GM12878 (cell line): ENCODE data around the gene CACNA2D3.

Source experiments
- CBX3 ChIP-seq: fragments of 200-600 bp; sonication (generic); IDR thresholded peaks from 2 replicates; pipeline ENCODE4 v1.6.1; 2016; ENCODE audit warnings: low read depth, borderline replicate concordance
- GABPA ChIP-seq: IDR thresholded peaks from 2 replicates; pipeline ENCODE4 v1.6.1; 2014; ENCODE audit warnings: antibody characterized with exemption, low read depth, mild to moderate bottlenecking, inconsistent platforms
- MYB ChIP-seq: fragments of 150-350 bp; IDR thresholded peaks from 2 replicates; pipeline ENCODE4 v1.6.1; 2014; ENCODE audit warnings: mild to moderate bottlenecking, low read depth, low read length, borderline replicate concordance
- NR2C2 ChIP-seq: IDR thresholded peaks from 2 replicates; pipeline ENCODE4 v1.6.1; 2011; ENCODE audit warnings: borderline replicate concordance, low read depth; ENCODE audit not compliant: control insufficient read depth, insufficient read length
- SUPT20H ChIP-seq: IDR thresholded peaks from 2 replicates; pipeline ENCODE4 v1.6.1; 2011; ENCODE audit warnings: low read depth, mild to moderate bottlenecking, low read length, moderate library complexity, borderline replicate concordance; ENCODE audit not compliant: control insufficient read depth
- YY1 ChIP-seq: IDR thresholded peaks from 2 replicates; pipeline ENCODE4 v1.6.1; 2011; ENCODE audit warnings: low read depth, mild to moderate bottlenecking, low read length
- ZNF274 ChIP-seq: IDR thresholded peaks from one replicate; pipeline ENCODE4 v1.8.0; 2011; ENCODE audit not compliant: insufficient read length, insufficient read depth
- TF ChIP-seq, protein P1 (sequence below), 3 experiments: IDR thresholded peaks in 2 of 3; conservative IDR thresholded peaks in 1 of 3; 2 replicates each; pipeline ENCODE4 v1.5.1; 2011; ENCODE audit warnings: low read depth in 3 of 3, low read length in 3 of 3, mild to moderate bottlenecking in 3 of 3, control low read depth in 2 of 3, moderate library complexity in 2 of 3, inconsistent platforms in 1 of 3, mixed read lengths in 1 of 3; ENCODE audit not compliant: control insufficient read depth in 2 of 3, insufficient read depth in 1 of 3; ENCODE audit errors: extremely low read depth in 1 of 3
- TF ChIP-seq, protein P2 (sequence below): IDR thresholded peaks from 2 replicates; pipeline ENCODE4 v1.6.1; 2011; ENCODE audit warnings: low read depth, mild to moderate bottlenecking, low read length, moderate library complexity, borderline replicate concordance; ENCODE audit errors: extremely low read depth
- TF ChIP-seq, protein P3 (sequence below): IDR thresholded peaks from 2 replicates; pipeline ENCODE4 v1.6.1; 2012; ENCODE audit warnings: mild to moderate bottlenecking, low read depth, low read length
- TF ChIP-seq, protein P4 (sequence below): fragments of 450-650 bp; IDR thresholded peaks from 2 replicates; pipeline ENCODE4 v1.6.1; 2014; ENCODE audit warnings: mild to moderate bottlenecking

GRCh38 chr3:54547846-54548245, 425.5 kb downstream of the CACNA2D3 start:
- TF ChIP-seq, protein P1, sequence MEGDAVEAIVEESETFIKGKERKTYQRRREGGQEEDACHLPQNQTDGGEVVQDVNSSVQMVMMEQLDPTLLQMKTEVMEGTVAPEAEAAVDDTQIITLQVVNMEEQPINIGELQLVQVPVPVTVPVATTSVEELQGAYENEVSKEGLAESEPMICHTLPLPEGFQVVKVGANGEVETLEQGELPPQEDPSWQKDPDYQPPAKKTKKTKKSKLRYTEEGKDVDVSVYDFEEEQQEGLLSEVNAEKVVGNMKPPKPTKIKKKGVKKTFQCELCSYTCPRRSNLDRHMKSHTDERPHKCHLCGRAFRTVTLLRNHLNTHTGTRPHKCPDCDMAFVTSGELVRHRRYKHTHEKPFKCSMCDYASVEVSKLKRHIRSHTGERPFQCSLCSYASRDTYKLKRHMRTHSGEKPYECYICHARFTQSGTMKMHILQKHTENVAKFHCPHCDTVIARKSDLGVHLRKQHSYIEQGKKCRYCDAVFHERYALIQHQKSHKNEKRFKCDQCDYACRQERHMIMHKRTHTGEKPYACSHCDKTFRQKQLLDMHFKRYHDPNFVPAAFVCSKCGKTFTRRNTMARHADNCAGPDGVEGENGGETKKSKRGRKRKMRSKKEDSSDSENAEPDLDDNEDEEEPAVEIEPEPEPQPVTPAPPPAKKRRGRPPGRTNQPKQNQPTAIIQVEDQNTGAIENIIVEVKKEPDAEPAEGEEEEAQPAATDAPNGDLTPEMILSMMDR (IDR thresholded peaks at IDR 0.05 in 2 of 3, conservative IDR thresholded peaks at IDR 0.05 in 1 of 3; ENCODE audit: control insufficient read depth in 2 of 3, extremely low read depth in 1 of 3, insufficient read depth in 1 of 3, low read depth in 3 of 3, low read length in 3 of 3) = no peak
- TF ChIP-seq, protein P2, sequence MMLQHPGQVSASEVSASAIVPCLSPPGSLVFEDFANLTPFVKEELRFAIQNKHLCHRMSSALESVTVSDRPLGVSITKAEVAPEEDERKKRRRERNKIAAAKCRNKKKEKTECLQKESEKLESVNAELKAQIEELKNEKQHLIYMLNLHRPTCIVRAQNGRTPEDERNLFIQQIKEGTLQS = no peak
- TF ChIP-seq, protein P3, sequence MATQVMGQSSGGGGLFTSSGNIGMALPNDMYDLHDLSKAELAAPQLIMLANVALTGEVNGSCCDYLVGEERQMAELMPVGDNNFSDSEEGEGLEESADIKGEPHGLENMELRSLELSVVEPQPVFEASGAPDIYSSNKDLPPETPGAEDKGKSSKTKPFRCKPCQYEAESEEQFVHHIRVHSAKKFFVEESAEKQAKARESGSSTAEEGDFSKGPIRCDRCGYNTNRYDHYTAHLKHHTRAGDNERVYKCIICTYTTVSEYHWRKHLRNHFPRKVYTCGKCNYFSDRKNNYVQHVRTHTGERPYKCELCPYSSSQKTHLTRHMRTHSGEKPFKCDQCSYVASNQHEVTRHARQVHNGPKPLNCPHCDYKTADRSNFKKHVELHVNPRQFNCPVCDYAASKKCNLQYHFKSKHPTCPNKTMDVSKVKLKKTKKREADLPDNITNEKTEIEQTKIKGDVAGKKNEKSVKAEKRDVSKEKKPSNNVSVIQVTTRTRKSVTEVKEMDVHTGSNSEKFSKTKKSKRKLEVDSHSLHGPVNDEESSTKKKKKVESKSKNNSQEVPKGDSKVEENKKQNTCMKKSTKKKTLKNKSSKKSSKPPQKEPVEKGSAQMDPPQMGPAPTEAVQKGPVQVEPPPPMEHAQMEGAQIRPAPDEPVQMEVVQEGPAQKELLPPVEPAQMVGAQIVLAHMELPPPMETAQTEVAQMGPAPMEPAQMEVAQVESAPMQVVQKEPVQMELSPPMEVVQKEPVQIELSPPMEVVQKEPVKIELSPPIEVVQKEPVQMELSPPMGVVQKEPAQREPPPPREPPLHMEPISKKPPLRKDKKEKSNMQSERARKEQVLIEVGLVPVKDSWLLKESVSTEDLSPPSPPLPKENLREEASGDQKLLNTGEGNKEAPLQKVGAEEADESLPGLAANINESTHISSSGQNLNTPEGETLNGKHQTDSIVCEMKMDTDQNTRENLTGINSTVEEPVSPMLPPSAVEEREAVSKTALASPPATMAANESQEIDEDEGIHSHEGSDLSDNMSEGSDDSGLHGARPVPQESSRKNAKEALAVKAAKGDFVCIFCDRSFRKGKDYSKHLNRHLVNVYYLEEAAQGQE = no peak
- no peak for TF ChIP-seq NR2C2
- TF ChIP-seq, protein P4, sequence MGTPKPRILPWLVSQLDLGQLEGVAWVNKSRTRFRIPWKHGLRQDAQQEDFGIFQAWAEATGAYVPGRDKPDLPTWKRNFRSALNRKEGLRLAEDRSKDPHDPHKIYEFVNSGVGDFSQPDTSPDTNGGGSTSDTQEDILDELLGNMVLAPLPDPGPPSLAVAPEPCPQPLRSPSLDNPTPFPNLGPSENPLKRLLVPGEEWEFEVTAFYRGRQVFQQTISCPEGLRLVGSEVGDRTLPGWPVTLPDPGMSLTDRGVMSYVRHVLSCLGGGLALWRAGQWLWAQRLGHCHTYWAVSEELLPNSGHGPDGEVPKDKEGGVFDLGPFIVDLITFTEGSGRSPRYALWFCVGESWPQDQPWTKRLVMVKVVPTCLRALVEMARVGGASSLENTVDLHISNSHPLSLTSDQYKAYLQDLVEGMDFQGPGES = no peak
- TF ChIP-seq MYB = no peak
- TF ChIP-seq SUPT20H = no peak
- TF ChIP-seq ZNF274 = no peak
- TF ChIP-seq GABPA = no peak
- no peak for TF ChIP-seq YY1
- no peak for TF ChIP-seq CBX3
